GM12873 (cell line): Measurements from ENCODE around the gene PTGDS.

Experiments used
- CTCF ChIP-seq: IDR thresholded peaks from 2 replicates; pipeline ENCODE4 v1.5.1; 2012; ENCODE audit warnings: low read depth, mild to moderate bottlenecking, moderate library complexity, low read length, control low read depth; ENCODE audit not compliant: insufficient read depth; ENCODE audit errors: missing control alignments

PTGDS gene

GRCh38 chr9:136977223-136977622 lies at the start of gene PTGDS:
PTGDS (plus strand) TSS chr9:136977504; CDS start chr9:136977579, 75 bp downstream.
- TF ChIP-seq CTCF = no peak

- peak; percentile 3 for TF ChIP-seq CTCF
These were observed 48.7 kb upstream of the PTGDS start for GRCh38 chr9:136928591-136928990.

- TF ChIP-seq CTCF = no peak
These were observed 47.3 kb upstream of the PTGDS start for GRCh38 chr9:136930014-136930413.

GRCh38 chr9:136931611-136932130 lies 45.6 kb upstream of the PTGDS start:
- TF ChIP-seq CTCF = no peak

GRCh38 chr9:136934277-136934676 lies 43.0 kb upstream of the PTGDS start:
- TF ChIP-seq CTCF = no peak

- no peak for TF ChIP-seq CTCF
These were observed 41.7 kb upstream of the PTGDS start for GRCh38 chr9:136935651-136936050.

- TF ChIP-seq CTCF = no peak
These were observed 40.6 kb upstream of the PTGDS start for GRCh38 chr9:136936645-136937170.
